ENCODE results near the gene ATP5F1D. TPM values are rescaled to one million over a fixed set of nuclear protein-coding genes. Genes with fewer than 3 reads are reported as not detected.

ATP5F1D gene
- total and polyA plus RNA-seq, 2 of the 13 experiments (the other 11 are each of a cell fraction or from before 2014, with no cell fraction given): 39.4 to 78.7 TPM

GRCh38 chr19:1260749-1261537 is 19.4 kb downstream of the ATP5F1D start (continued):
- TF ChIP-seq ZGPAT (CRISPR knock-in tag; IDR thresholded peaks at IDR 0.05) (no peak), ZNF430 (CRISPR knock-in tag; IDR thresholded peaks at IDR 0.05) (no peak; the same call in 1 of the 2 replicates), ZKSCAN1 (IDR thresholded peaks at IDR 0.05; ENCODE audit: low read length) (no peak), PAWR (CRISPR knock-in tag; IDR thresholded peaks at IDR 0.05; ENCODE audit: borderline replicate concordance) (no peak), PAF1 (CRISPR knock-in tag; IDR thresholded peaks at IDR 0.05) (no peak), CC2D1A (CRISPR knock-in tag; IDR thresholded peaks at IDR 0.05) (no peak), ZNF142 (CRISPR knock-in tag; IDR thresholded peaks at IDR 0.05) (no peak), ZNF224 (CRISPR knock-in tag; IDR thresholded peaks at IDR 0.05) (no peak), HNF4A (CRISPR knock-in tag; IDR thresholded peaks at IDR 0.05) (no peak), ZNF720 (CRISPR knock-in tag; IDR thresholded peaks at IDR 0.05) (no peak), ZNF639 (CRISPR knock-in tag; conservative IDR thresholded peaks at IDR 0.05) (no peak), ZNF24 (IDR thresholded peaks at IDR 0.05) (no peak), GATAD1 (CRISPR knock-in tag; IDR thresholded peaks at IDR 0.05) (peak; percentile 37; the same call in 1 of the 2 replicates), ZHX2 (IDR thresholded peaks at IDR 0.05; ENCODE audit: low read depth) (no peak), ZHX2 (CRISPR knock-in tag; IDR thresholded peaks at IDR 0.05; ENCODE audit: borderline replicate concordance) (no peak), ZNF124 (CRISPR knock-in tag; IDR thresholded peaks at IDR 0.05) (no peak)

All from HepG2 (cell line).